Sigmoid colon (tissue), 7 donors: ENCODE data around the gene MAP3K2. TPM values are rescaled to one million over a fixed set of nuclear protein-coding genes. Genes with fewer than 3 reads are reported as not detected.

Experiments
- DNase-seq: peaks from one replicate; pipeline ENCODE4 v3.0.0-alpha.2; 2019
- H3K27ac ChIP-seq, 4 donors: fragments of 200-600 bp; sonication (generic); one replicate each; pipeline ENCODE4 v1.5.1; 2016 to 2019; ENCODE audit warnings: mild to moderate bottlenecking in 1 of 4
- H3K27me3 ChIP-seq, 3 donors: fragments of 200-600 bp; sonication (generic); one replicate each; pipeline ENCODE4 v1.5.1; 2019; ENCODE audit warnings: mild to moderate bottlenecking in 1 of 3
- H3K36me3 ChIP-seq, 4 donors: fragments of 200-600 bp; sonication (generic); one replicate each; pipeline ENCODE4 v1.5.1; 2016 to 2019
- H3K4me1 ChIP-seq, 4 donors: fragments of 200-600 bp; sonication (generic); one replicate each; pipeline ENCODE4 v1.5.1; 2017 to 2019
- H3K4me3 ChIP-seq, 4 donors: fragments of 200-600 bp; sonication (generic); one replicate each; pipeline ENCODE4 v1.5.1; 2017 to 2019; ENCODE audit warnings: mild to moderate bottlenecking in 2 of 4, moderate library complexity in 1 of 4
- H3K9me3 ChIP-seq, 4 donors: fragments of 200-600 bp in 3 of 4; sonication (generic) in 3 of 4; one replicate each; pipeline versions ENCODE4 v1.5.1 to v1.6.1; 2013 to 2019
- EP300 ChIP-seq, 4 donors: sonication (generic); formaldehyde crosslinking; IDR thresholded peaks; one replicate each; pipeline ENCODE4 v1.6.1; 2017; ENCODE audit warnings: antibody characterized with exemption in 4 of 4
- POLR2A ChIP-seq, 2 donors: fragments of 450-650 bp; IDR thresholded peaks; one replicate each; pipeline ENCODE4 v1.6.1; 2016; ENCODE audit warnings: antibody characterized with exemption in 2 of 2, mild to moderate bottlenecking in 2 of 2, moderate library complexity in 2 of 2
- POLR2AphosphoS5 ChIP-seq, 4 donors: sonication (generic); formaldehyde crosslinking; IDR thresholded peaks; one replicate each; pipeline ENCODE4 v1.6.1; 2017; ENCODE audit warnings: antibody characterized with exemption in 4 of 4
- WGBS, 2 donors: extraction: QIAGEN DNeasy Blood & Tissue Kit; methylation state at CpG; one replicate each; pipeline ENCODE4 v1.1.7; 2013; 5-methylcytosine and 5-hydroxymethylcytosine counted together
- intact Hi-C: fragments of 100-400 bp; cut with DNase I; formaldehyde crosslinking; loops from one replicate; pipeline ENCODE4 v1.15.1; 2023
- polyA plus RNA-seq, 3 donors: library from polyadenylated mRNA; stranded (reverse); fragments of 200-250 nt; gene quantifications; one replicate each; pipeline ENCODE4 v1.2.3, GENCODE V29; 2013
- total RNA-seq, 4 donors: library from RNA; depleted of rRNA; stranded (reverse); fragments of >200 nt; gene quantifications; one replicate each; pipeline ENCODE4 v1.1.0, GENCODE V29; 2016
- TF ChIP-seq, protein P1 (sequence below), 4 experiments: fragments of 450-650 bp in 3 of 4; fragments of 200-600 bp in 1 of 4; IDR thresholded peaks; one replicate each; pipeline ENCODE4 v1.5.1; 2016 to 2019; ENCODE audit warnings: antibody characterized with exemption in 4 of 4, mild to moderate bottlenecking in 3 of 4, moderate library complexity in 2 of 4
- donor health status: healthy with polysubstance abuse.
- donor health status: Bipolar disorder and iron deficiency.
- donor health status: healthy.

MAP3K2 gene
- total and polyA plus RNA-seq, 7 donors = 9.0 to 52.2 (median 39.9) TPM

GRCh38 chr2:127398239-127398590 lies 10.4 kb upstream of the MAP3K2 start:
- DNase-seq = peak; percentile 91
- WGBS, 2 donors = 11 to 36% methylated on average over 4 of the region's 4 CpGs
- H3K9me3 ChIP-seq = no peaks in the 10 kb centered on the region
- intact Hi-C loops = no loop called here
- peaks cover 0 to 28% (median 20%) of the 10 kb centered on the region in 4 donors for H3K4me1 ChIP-seq
- no peak overlapping the region for H3K4me3 ChIP-seq
- no peaks in the 10 kb centered on the region for H3K36me3 ChIP-seq
- H3K27ac ChIP-seq = peak overlapping the region in 1 of 4 donors; percentile 50
- TF ChIP-seq, protein P1, sequence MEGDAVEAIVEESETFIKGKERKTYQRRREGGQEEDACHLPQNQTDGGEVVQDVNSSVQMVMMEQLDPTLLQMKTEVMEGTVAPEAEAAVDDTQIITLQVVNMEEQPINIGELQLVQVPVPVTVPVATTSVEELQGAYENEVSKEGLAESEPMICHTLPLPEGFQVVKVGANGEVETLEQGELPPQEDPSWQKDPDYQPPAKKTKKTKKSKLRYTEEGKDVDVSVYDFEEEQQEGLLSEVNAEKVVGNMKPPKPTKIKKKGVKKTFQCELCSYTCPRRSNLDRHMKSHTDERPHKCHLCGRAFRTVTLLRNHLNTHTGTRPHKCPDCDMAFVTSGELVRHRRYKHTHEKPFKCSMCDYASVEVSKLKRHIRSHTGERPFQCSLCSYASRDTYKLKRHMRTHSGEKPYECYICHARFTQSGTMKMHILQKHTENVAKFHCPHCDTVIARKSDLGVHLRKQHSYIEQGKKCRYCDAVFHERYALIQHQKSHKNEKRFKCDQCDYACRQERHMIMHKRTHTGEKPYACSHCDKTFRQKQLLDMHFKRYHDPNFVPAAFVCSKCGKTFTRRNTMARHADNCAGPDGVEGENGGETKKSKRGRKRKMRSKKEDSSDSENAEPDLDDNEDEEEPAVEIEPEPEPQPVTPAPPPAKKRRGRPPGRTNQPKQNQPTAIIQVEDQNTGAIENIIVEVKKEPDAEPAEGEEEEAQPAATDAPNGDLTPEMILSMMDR (IDR thresholded peaks at IDR 0.05) = no peak
- TF ChIP-seq POLR2AphosphoS5 (IDR thresholded peaks at IDR 0.05) = peak in 3 of 4 donors; percentile 19 to 65 (median 21)
- no peaks in the 10 kb centered on the region for H3K27me3 ChIP-seq

GRCh38 chr2:127397568-127398238 lies 9.9 kb upstream of the MAP3K2 start:
- peaks cover 0 to 28% (median 20%) of the 10 kb centered on the region in 4 donors for H3K4me1 ChIP-seq
- no peaks in the 10 kb centered on the region for H3K9me3 ChIP-seq
- no peaks in the 10 kb centered on the region for H3K36me3 ChIP-seq
- peak overlapping the region in 1 of 4 donors; percentile 50 for H3K27ac ChIP-seq
- DNase-seq = no peak
- TF ChIP-seq POLR2A (IDR thresholded peaks at IDR 0.05) (no peak), EP300 (IDR thresholded peaks at IDR 0.05) (no peak), POLR2AphosphoS5 (IDR thresholded peaks at IDR 0.05) (no peak)
- TF ChIP-seq, protein P1 (IDR thresholded peaks at IDR 0.05) = no peak
- WGBS, 2 donors = 89 to 90% methylated on average over 9 of the region's 9 CpGs
- H3K4me3 ChIP-seq = no peak overlapping the region
- no peaks in the 10 kb centered on the region for H3K27me3 ChIP-seq
- intact Hi-C loops = no loop called here

DNA sequence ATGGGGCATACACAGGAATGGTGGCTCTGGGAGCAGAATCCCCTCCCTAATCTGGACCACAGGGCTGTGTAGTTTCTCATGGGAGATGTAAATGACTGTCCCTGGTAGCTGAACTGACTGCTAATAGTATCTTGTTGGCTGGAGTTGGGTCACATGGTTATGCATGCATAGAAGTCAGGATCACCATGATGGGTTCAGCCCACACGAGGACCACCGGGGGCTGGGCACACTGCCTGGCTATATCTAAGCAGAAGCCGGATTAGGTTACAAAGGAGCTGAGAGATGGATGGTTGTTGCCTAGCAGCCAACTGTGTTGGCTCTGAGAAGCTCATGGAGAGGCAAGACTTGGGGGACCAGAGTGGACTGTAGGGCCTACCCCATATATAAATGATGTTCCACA lies 6.7 kb upstream of the MAP3K2 start:
- no peak for DNase-seq
- H3K4me1 ChIP-seq = peaks cover 0 to 17% (median 10%) of the 10 kb centered on the region in 4 donors
- H3K4me3 ChIP-seq = no peak overlapping the region
- TF ChIP-seq, protein P1 (IDR thresholded peaks at IDR 0.05) = no peak
- TF ChIP-seq POLR2AphosphoS5 (IDR thresholded peaks at IDR 0.05) = no peak
- no peak for TF ChIP-seq POLR2A (IDR thresholded peaks at IDR 0.05)
- no peak for TF ChIP-seq EP300 (IDR thresholded peaks at IDR 0.05)
- no peaks in the 10 kb centered on the region for H3K9me3 ChIP-seq
- H3K27me3 ChIP-seq = no peaks in the 10 kb centered on the region
- no peak overlapping the region for H3K27ac ChIP-seq
- intact Hi-C loops = no loop called here
- no peaks in the 10 kb centered on the region for H3K36me3 ChIP-seq
- 91 to 94% methylated on average over 3 of the region's 3 CpGs for WGBS, 2 donors

GRCh38 chr2:127392828-127393578 lies 5.2 kb upstream of the MAP3K2 start:
- Histone ChIP-seq H3K27ac (no peak overlapping the region), H3K27me3 (no peaks in the 10 kb centered on the region), H3K9me3 (no peaks in the 10 kb centered on the region), H3K4me1 (peaks cover 0 to 14% (median 10%) of the 10 kb centered on the region in 4 donors), H3K4me3 (no peak overlapping the region), H3K36me3 (no peaks in the 10 kb centered on the region)
- no peak for DNase-seq
- no peak for TF ChIP-seq POLR2AphosphoS5 (IDR thresholded peaks at IDR 0.05)
- no peak for TF ChIP-seq EP300 (IDR thresholded peaks at IDR 0.05)
- TF ChIP-seq, protein P1 (IDR thresholded peaks at IDR 0.05) = no peak
- TF ChIP-seq POLR2A (IDR thresholded peaks at IDR 0.05) = no peak
- intact Hi-C loops = no loop called here
- 97 to 100% methylated on average over 1 of the region's 1 CpG for WGBS, 2 donors
